HCT116 (cell line): ENCODE measurements around the gene KIAA0232.

ENCODE experiments used
- EZH2 ChIP-seq: fragments of 200-600 bp; sonication (generic); IDR thresholded peaks from 2 replicates; pipeline ENCODE4 v1.6.1; 2017; ENCODE audit warnings: antibody characterized with exemption, mixed run types
- POLR2A ChIP-seq: IDR thresholded peaks from 2 replicates; pipeline ENCODE4 v1.7.0; 2011; ENCODE audit warnings: borderline replicate concordance; ENCODE audit not compliant: insufficient read depth, insufficient read length; ENCODE audit errors: extremely low read depth

GRCh38 chr4:6890358-6890757 is 107.8 kb downstream of the KIAA0232 start:
- TF ChIP-seq EZH2 (no peak), POLR2A (no peak)
